Right ventricle myocardium superior (tissue), 1 donor: ENCODE results near the gene SYNDIG1. TPM values are rescaled to one million over a fixed set of nuclear protein-coding genes. Genes with fewer than 3 reads are reported as not detected.

ENCODE experiments used
- ATAC-seq: fragments of 200-7000 bp; cut with Tn5 transposase; one replicate; pipeline ENCODE4 v1.9.1; 2020; ENCODE audit warnings: mild to moderate bottlenecking; ENCODE audit not compliant: poor library complexity
- DNase-seq: peaks from one replicate; pipeline ENCODE4 v3.0.0-alpha.2; 2020
- intact Hi-C: fragments of 100-400 bp; cut with DNase I; formaldehyde crosslinking; loops from one replicate; pipeline ENCODE4 v1.11.2; 2022
- total RNA-seq: library from RNA; stranded (reverse); fragmentation: NEBNext Ultra II Directional; extraction: Animal tissue kit (Norgen Biotek cat#: 25700); gene quantifications from one replicate; pipeline ENCODE4 v1.2.1, GENCODE V29; 2021
- donor health status: DM: no; HTN: yes; CAD: no; lungs with severe emphysema.

The SYNDIG1 gene
- total RNA-seq, 1 donor from 2014 or later, result 11.5 TPM

- ATAC-seq (no peak), DNase-seq (no peak)
- intact Hi-C loops, result no loop called here
Measured at GRCh38 chr20:24700166-24700860, 230.9 kb downstream of the SYNDIG1 start.

GRCh38 chr20:24701027-24701426 lies 231.6 kb downstream of the SYNDIG1 start:
- DNase-seq (no peak), ATAC-seq (no peak)
- intact Hi-C loops, result no loop called here

- intact Hi-C loops, result no loop called here
- ATAC-seq (no peak), DNase-seq (no peak)
Measured at GRCh38 chr20:24701668-24702067, 232.2 kb downstream of the SYNDIG1 start.

GRCh38 chr20:24702501-24703283 lies 233.3 kb downstream of the SYNDIG1 start:
- ATAC-seq, result no peak
- intact Hi-C loops, result no loop called here
- no peak for DNase-seq

GRCh38 chr20:24703284-24703610 lies 233.8 kb downstream of the SYNDIG1 start:
- intact Hi-C loops, result no loop called here
- DNase-seq (no peak), ATAC-seq (no peak)

GRCh38 chr20:24704899-24705298 lies 235.5 kb downstream of the SYNDIG1 start:
- no peak for ATAC-seq
- DNase-seq, result no peak
- intact Hi-C loops, result no loop called here

- ATAC-seq, result no peak
Measured at GRCh38 chr20:24705486-24705885, 236.1 kb downstream of the SYNDIG1 start.

GRCh38 chr20:24708411-24709295 lies 239.2 kb downstream of the SYNDIG1 start:
- intact Hi-C loops, result no loop called here
- ATAC-seq (no peak), DNase-seq (no peak)

More at GRCh38 chr20:24705486-24705885, 236.1 kb downstream of the SYNDIG1 start:
- no peak for DNase-seq
- intact Hi-C loops, result no loop called here
